Pancreas (tissue), 10 donors: ENCODE data around the gene LIN9. TPM values are rescaled to one million over a fixed set of nuclear protein-coding genes. Genes with fewer than 3 reads are reported as not detected.

ENCODE experiments used
- ATAC-seq, 4 donors: fragments of 200-7000 bp; cut with Tn5 transposase; one replicate each; pipeline versions ENCODE4 v1.8.0 to v1.9.1; 2020; ENCODE audit warnings: mild to moderate bottlenecking in 4 of 4, moderate library complexity in 4 of 4
- DNase-seq, 6 donors: peaks; one replicate each; pipeline ENCODE4 v3.0.0-alpha.2; 2020
- FAIRE-seq: peaks from 2 replicates; lab custom pipeline; 2012; peaks lifted over from hg19 to GRCh38; lab: Jason Lieb, UNC
- H3K27ac ChIP-seq, 4 donors: fragments of 200-600 bp; sonication (generic); 1 replicate in 3 of 4; 2 replicates in 1 of 4; pipeline versions ENCODE4 v1.5.0 to v1.8.0; 2020
- H3K27me3 ChIP-seq, 4 donors: fragments of 200-600 bp; one replicate each; pipeline ENCODE4 v1.8.0; 2021
- H3K36me3 ChIP-seq, 3 donors: fragments of 200-600 bp; sonication (generic) in 1 of 3; one replicate each; pipeline versions ENCODE4 v1.5.0 to v1.8.0; 2020 to 2021
- H3K4me1 ChIP-seq, 3 donors: fragments of 200-600 bp; one replicate each; pipeline ENCODE4 v1.8.0; 2021
- H3K4me3 ChIP-seq, 4 donors: fragments of 200-600 bp; sonication (generic) in 2 of 4; one replicate each; pipeline versions ENCODE4 v1.5.0 to v1.8.0; 2020 to 2021
- H3K9me3 ChIP-seq, 4 donors: fragments of 200-600 bp; one replicate each; pipeline ENCODE4 v1.8.0; 2021
- WGBS, 2 donors: extraction: QIAGEN DNeasy Blood & Tissue Kit; methylation state at CpG; one replicate each; pipeline ENCODE4 v1.1.7; 2013; 5-methylcytosine and 5-hydroxymethylcytosine counted together
- intact Hi-C, 3 donors: fragments of 100-400 bp; cut with DNase I; formaldehyde crosslinking; loops; one replicate each; pipeline versions ENCODE4 v1.11.1 to v1.14.2; 2022
- polyA plus RNA-seq, 2 donors: library from polyadenylated mRNA; stranded (reverse); fragments of 200-250 nt; gene quantifications; one replicate each; pipeline ENCODE4 v1.2.3, GENCODE V29; 2013
- total RNA-seq, 6 donors: library from RNA; stranded (reverse); fragmentation: NEBNext Ultra II Directional in 4 of 6; extraction: Animal tissue kit (Norgen Biotek cat#: 25700) in 4 of 6; gene quantifications; one replicate each; pipeline versions ENCODE4 v1.2.1 to v1.2.4, GENCODE V29; 2021 to 2023
- TF ChIP-seq, protein P1 (sequence below), 4 donors: fragments of 200-600 bp; sonication (generic) in 3 of 4; IDR thresholded peaks; one replicate each; pipeline versions ENCODE4 v1.5.0 to v1.8.0; 2021; ENCODE audit warnings: antibody characterized with exemption in 4 of 4
- donor health status: healthy with polysubstance abuse.
- donor health status: DM: no; HTN: no; CAD: no; lungs with moderate emphysema.
- donor health status: DM: no; HTN: no; CAD: no.
- donor health status: control.
- donor health status: control.
- donor health status: Bipolar disorder and iron deficiency.
- donor health status: DM: yes; HTN: yes; CAD: no.
- donor health status: DM: no; HTN: no; CAD: no.
- donor health status: DM: no; HTN: no; CAD: no.
- donor health status: DM: yes; HTN: yes; CAD: no.

Gene LIN9
- total and polyA plus RNA-seq, 8 donors = 0.57 to 2.2 (median 1.2) TPM

- no peak overlapping the region for H3K4me3 ChIP-seq
- intact Hi-C loops = no loop called here
- no peak for FAIRE-seq
- WGBS, 2 donors = 92 to 95% methylated on average over 3 of the region's 3 CpGs
- no peaks in the 10 kb centered on the region for H3K36me3 ChIP-seq
- no peak for DNase-seq
- no peaks in the 10 kb centered on the region for H3K4me1 ChIP-seq
- H3K9me3 ChIP-seq = no peaks in the 10 kb centered on the region
- H3K27ac ChIP-seq = no peak overlapping the region
- no peaks in the 10 kb centered on the region for H3K27me3 ChIP-seq
- no peak for ATAC-seq
- TF ChIP-seq, protein P1, sequence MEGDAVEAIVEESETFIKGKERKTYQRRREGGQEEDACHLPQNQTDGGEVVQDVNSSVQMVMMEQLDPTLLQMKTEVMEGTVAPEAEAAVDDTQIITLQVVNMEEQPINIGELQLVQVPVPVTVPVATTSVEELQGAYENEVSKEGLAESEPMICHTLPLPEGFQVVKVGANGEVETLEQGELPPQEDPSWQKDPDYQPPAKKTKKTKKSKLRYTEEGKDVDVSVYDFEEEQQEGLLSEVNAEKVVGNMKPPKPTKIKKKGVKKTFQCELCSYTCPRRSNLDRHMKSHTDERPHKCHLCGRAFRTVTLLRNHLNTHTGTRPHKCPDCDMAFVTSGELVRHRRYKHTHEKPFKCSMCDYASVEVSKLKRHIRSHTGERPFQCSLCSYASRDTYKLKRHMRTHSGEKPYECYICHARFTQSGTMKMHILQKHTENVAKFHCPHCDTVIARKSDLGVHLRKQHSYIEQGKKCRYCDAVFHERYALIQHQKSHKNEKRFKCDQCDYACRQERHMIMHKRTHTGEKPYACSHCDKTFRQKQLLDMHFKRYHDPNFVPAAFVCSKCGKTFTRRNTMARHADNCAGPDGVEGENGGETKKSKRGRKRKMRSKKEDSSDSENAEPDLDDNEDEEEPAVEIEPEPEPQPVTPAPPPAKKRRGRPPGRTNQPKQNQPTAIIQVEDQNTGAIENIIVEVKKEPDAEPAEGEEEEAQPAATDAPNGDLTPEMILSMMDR (IDR thresholded peaks at IDR 0.05) = no peak
These were observed 75.2 kb downstream of the LIN9 start for GRCh38 chr1:226233806-226234205.

- no peaks in the 10 kb centered on the region for H3K4me1 ChIP-seq
- intact Hi-C loops = no loop called here
- TF ChIP-seq, protein P1 (IDR thresholded peaks at IDR 0.05) = no peak
- no peak overlapping the region for H3K4me3 ChIP-seq
- no peaks in the 10 kb centered on the region for H3K27me3 ChIP-seq
- no peak for ATAC-seq
- H3K36me3 ChIP-seq = no peaks in the 10 kb centered on the region
- H3K27ac ChIP-seq = no peak overlapping the region
- FAIRE-seq = no peak
- no peaks in the 10 kb centered on the region for H3K9me3 ChIP-seq
- no peak for DNase-seq
- WGBS, 2 donors = 89 to 94% methylated on average over 6 of the region's 6 CpGs
These were observed 75.7 kb downstream of the LIN9 start for GRCh38 chr1:226233293-226233692.

- 91 to 93% methylated on average over 3 of the region's 3 CpGs for WGBS, 2 donors
- ATAC-seq (no peak), DNase-seq (no peak), FAIRE-seq (no peak)
- Histone ChIP-seq H3K27ac (no peak overlapping the region), H3K36me3 (no peaks in the 10 kb centered on the region), H3K4me3 (no peak overlapping the region), H3K27me3 (no peaks in the 10 kb centered on the region), H3K4me1 (no peaks in the 10 kb centered on the region), H3K9me3 (no peaks in the 10 kb centered on the region)
- TF ChIP-seq, protein P1 (IDR thresholded peaks at IDR 0.05) = no peak
- intact Hi-C loops = no loop called here
These were observed 82.4 kb downstream of the LIN9 start for GRCh38 chr1:226226601-226227000.

GRCh38 chr1:226223786-226224244 is 85.1 kb downstream of the LIN9 start:
- intact Hi-C loops = no loop called here
- TF ChIP-seq, protein P1 (IDR thresholded peaks at IDR 0.05) = no peak
- Histone ChIP-seq H3K36me3 (no peaks in the 10 kb centered on the region), H3K27me3 (no peaks in the 10 kb centered on the region), H3K9me3 (no peaks in the 10 kb centered on the region), H3K4me3 (peak overlapping the region in 2 of 4 donors; percentile 25 to 40), H3K4me1 (no peaks in the 10 kb centered on the region), H3K27ac (no peak overlapping the region)
- DNase-seq (peak in 2 of 6 donors; percentile 66 to 69), FAIRE-seq (no peak), ATAC-seq (peak in 2 of 4 donors; percentile 49 to 65)
- 3% methylated on average over 50 to 55 of the region's 55 CpGs for WGBS, 2 donors

DNA sequence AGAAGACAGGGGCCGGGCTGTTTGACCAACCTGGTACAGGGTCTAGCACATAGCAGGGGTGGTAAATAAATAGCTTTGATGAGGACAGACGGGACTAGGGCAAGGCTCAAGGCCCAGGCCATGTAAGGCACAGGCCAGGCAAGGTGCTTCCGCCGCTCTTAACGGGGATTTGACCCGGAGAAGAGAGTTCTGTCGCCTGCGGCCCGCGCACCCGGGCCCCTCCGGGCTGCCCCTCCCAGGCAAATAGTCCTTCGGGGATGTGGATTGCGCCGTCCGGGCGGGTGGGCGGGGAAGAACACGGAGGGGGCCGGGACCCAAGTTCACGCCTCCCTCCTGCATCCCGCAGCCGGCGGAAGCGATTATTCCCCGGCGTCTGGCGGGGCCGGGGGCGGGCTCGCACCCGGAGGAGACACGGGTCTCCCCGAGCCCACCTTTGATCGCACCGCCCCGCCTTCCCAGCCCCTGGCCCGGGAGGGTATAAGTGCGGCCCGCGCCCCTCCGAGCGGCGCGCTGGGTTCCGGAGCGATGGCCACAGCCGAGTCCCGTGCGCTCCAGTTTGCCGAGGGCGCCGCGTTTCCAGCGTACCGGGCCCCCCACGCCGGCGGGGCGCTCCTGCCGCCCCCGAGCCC is 85.7 kb downstream of the LIN9 start, which contains the start of gene MIXL1:
Gene MIXL1, plus strand, starts transcription at position 508 of the 629 bp plus-strand sequence. Its CDS starts 18 bp downstream, at position 526.
- TF ChIP-seq, protein P1 (IDR thresholded peaks at IDR 0.05) = no peak
- ATAC-seq (peak in 1 of 4 donors; percentile 18), FAIRE-seq (no peak), DNase-seq (no peak)
- WGBS, 2 donors = 14 to 17% methylated on average over 39 to 62 of the region's 62 CpGs
- H3K36me3 ChIP-seq = no peaks in the 10 kb centered on the region
- no peaks in the 10 kb centered on the region for H3K27me3 ChIP-seq
- H3K4me3 ChIP-seq = peak within 1 kb of the TSS in 3 of 4 donors; percentile 25 to 40 (median 31)
- no peaks in the 10 kb centered on the region for H3K9me3 ChIP-seq
- no peaks in the 10 kb centered on the region for H3K4me1 ChIP-seq
- intact Hi-C loops = no loop called here
- H3K27ac ChIP-seq = no peak within 1 kb of the TSS
